Tibial artery (tissue), 4 donors: Measurements from ENCODE around the gene PPBP.

ENCODE experiments used
- DNase-seq, 2 donors: peaks; one replicate each; pipeline ENCODE4 v3.0.0-alpha.2; 2019
- H3K27ac ChIP-seq, 2 donors: fragments of 200-600 bp; sonication (generic) in 1 of 2; 1 replicate in 1 of 2; 2 replicates in 1 of 2; pipeline ENCODE4 v1.5.1; 2018 to 2019; ENCODE audit warnings: mild to moderate bottlenecking in 1 of 2
- H3K27me3 ChIP-seq, 2 donors: fragments of 200-600 bp; sonication (generic) in 1 of 2; one replicate each; pipeline versions ENCODE4 v1.5.1 to v1.6.0; 2016 to 2019
- H3K36me3 ChIP-seq, 3 donors: fragments of 200-600 bp; sonication (generic) in 2 of 3; one replicate each; pipeline ENCODE4 v1.5.1; 2016 to 2019; ENCODE audit warnings: mild to moderate bottlenecking in 2 of 3
- H3K4me1 ChIP-seq, 4 donors: fragments of 200-600 bp; sonication (generic) in 2 of 4; 1 replicate in 3 of 4; 2 replicates in 1 of 4; pipeline ENCODE4 v1.5.1; 2016 to 2019
- H3K4me3 ChIP-seq, 2 donors: fragments of 200-600 bp; sonication (generic) in 1 of 2; 1 replicate in 1 of 2; 2 replicates in 1 of 2; pipeline ENCODE4 v1.5.1; 2018 to 2019; ENCODE audit warnings: mild to moderate bottlenecking in 2 of 2
- H3K9me3 ChIP-seq, 3 donors: fragments of 200-600 bp; sonication (generic) in 1 of 3; one replicate each; pipeline ENCODE4 v1.5.1; 2016 to 2019
- intact Hi-C: fragments of 100-400 bp; cut with DNase I; formaldehyde crosslinking; loops from one replicate; pipeline ENCODE4 v1.15.0; 2023; ENCODE audit warnings: low total_unique reads
- TF ChIP-seq, protein P1 (sequence below), 2 experiments: fragments of 200-600 bp in 1 of 2; fragments of 450-650 bp in 1 of 2; IDR thresholded peaks; one replicate each; pipeline ENCODE4 v1.5.1; 2017 to 2019; ENCODE audit warnings: antibody characterized with exemption in 2 of 2, mild to moderate bottlenecking in 1 of 2, moderate library complexity in 1 of 2

PPBP gene

DNA sequence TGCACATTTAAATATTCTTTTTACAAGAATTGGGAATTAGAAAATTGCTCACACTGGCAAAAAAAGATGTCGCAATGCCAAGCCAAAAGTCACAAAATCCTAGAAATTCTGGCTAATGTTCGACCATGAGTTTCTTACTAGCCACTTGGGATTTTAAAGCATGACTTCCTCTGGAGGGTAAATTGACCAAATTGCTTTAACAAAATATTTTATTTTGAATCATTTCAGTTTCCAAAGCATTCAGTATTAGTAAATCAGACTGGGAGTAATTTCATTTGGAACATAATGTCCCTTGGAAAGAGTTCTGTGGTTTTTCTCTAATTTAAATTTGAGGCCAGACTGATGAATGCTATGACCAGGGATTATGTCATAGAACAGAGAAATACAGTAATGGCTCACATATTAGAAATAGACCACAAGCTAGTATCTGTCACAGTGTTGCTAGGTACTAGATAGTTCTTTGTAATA is 18.1 kb upstream of the PPBP start:
- Histone ChIP-seq H3K36me3 (no peaks in the 10 kb centered on the region), H3K4me3 (no peak overlapping the region), H3K27ac (no peak overlapping the region), H3K4me1 (no peaks in the 10 kb centered on the region), H3K27me3 (no peaks in the 10 kb centered on the region), H3K9me3 (no peaks in the 10 kb centered on the region)
- intact Hi-C loops: no loop called here
- no peak for DNase-seq
- TF ChIP-seq, protein P1, sequence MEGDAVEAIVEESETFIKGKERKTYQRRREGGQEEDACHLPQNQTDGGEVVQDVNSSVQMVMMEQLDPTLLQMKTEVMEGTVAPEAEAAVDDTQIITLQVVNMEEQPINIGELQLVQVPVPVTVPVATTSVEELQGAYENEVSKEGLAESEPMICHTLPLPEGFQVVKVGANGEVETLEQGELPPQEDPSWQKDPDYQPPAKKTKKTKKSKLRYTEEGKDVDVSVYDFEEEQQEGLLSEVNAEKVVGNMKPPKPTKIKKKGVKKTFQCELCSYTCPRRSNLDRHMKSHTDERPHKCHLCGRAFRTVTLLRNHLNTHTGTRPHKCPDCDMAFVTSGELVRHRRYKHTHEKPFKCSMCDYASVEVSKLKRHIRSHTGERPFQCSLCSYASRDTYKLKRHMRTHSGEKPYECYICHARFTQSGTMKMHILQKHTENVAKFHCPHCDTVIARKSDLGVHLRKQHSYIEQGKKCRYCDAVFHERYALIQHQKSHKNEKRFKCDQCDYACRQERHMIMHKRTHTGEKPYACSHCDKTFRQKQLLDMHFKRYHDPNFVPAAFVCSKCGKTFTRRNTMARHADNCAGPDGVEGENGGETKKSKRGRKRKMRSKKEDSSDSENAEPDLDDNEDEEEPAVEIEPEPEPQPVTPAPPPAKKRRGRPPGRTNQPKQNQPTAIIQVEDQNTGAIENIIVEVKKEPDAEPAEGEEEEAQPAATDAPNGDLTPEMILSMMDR (IDR thresholded peaks at IDR 0.05): no peak

DNA sequence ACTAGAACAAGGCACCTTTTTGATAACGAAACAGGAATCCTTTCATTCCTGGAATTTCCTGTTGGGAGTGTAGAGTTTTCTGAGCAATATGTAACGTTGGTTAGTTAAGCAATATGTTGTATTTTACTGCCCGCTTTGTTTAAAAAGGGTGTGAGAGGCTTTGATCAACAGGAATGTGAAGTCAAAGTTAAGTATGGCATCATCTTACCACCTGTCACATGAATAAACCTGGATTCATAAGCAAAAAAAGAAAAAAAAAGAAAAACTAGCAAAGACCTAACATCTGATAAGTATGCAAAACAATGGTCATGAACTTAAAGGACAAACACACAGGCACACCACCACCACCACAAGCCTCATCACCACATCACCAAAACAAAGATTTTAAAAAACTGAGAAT is 17.5 kb upstream of the PPBP start:
- no peak overlapping the region for H3K27ac ChIP-seq
- H3K9me3 ChIP-seq: no peaks in the 10 kb centered on the region
- no peaks in the 10 kb centered on the region for H3K4me1 ChIP-seq
- H3K4me3 ChIP-seq: no peak overlapping the region
- no peaks in the 10 kb centered on the region for H3K27me3 ChIP-seq
- no peak for DNase-seq
- TF ChIP-seq, protein P1 (IDR thresholded peaks at IDR 0.05): no peak
- intact Hi-C loops: no loop called here
- no peaks in the 10 kb centered on the region for H3K36me3 ChIP-seq

DNA sequence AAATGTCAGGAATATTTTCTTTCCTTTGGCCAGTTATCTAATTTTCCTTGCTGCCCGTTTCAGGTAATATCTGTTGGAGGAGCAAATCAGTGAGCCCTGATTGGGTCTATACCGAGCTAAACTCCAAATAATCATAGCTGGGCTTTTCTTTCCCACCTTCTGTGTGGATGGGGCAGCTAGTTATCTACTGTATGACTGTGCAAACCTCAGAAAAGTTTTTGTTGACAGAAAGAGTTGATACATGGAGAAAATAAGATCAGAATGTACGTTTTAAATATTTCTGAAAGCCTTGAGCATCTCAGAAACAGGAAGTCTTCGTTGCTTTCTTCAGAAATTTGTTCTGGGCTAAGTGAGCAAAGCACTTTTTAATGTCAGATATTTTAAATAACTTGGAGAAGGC is 16.7 kb upstream of the PPBP start:
- Histone ChIP-seq H3K9me3 (no peaks in the 10 kb centered on the region), H3K4me1 (no peaks in the 10 kb centered on the region), H3K27me3 (no peaks in the 10 kb centered on the region), H3K4me3 (no peak overlapping the region), H3K27ac (no peak overlapping the region), H3K36me3 (no peaks in the 10 kb centered on the region)
- intact Hi-C loops: no loop called here
- DNase-seq: no peak
- TF ChIP-seq, protein P1 (IDR thresholded peaks at IDR 0.05): no peak

DNA sequence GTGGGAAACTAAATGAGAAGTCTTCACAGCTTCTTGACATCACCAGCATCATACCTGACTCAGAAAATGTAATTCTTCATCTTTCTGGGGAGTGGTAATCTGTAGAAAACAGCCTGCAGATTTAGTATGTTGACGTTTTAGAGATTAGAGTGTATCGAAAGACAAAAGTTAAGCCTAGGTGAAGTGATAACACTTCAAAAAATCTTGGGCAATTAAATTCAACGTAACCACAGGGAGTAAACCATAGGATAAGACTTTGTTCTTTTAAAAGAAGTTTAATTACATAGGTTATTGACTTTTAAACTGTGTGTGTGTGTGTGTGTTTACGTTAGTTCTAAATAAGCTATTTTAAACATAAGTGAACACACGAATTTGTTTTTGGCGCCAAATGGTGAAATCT is 12.3 kb upstream of the PPBP start:
- H3K27ac ChIP-seq: no peak overlapping the region
- TF ChIP-seq, protein P1 (IDR thresholded peaks at IDR 0.05): no peak
- no peaks in the 10 kb centered on the region for H3K9me3 ChIP-seq
- DNase-seq: no peak
- no peaks in the 10 kb centered on the region for H3K36me3 ChIP-seq
- no peaks in the 10 kb centered on the region for H3K27me3 ChIP-seq
- peaks cover 0 to 9% (median 8%) of the 10 kb centered on the region in 4 donors for H3K4me1 ChIP-seq
- H3K4me3 ChIP-seq: no peak overlapping the region
- intact Hi-C loops: no loop called here

DNA sequence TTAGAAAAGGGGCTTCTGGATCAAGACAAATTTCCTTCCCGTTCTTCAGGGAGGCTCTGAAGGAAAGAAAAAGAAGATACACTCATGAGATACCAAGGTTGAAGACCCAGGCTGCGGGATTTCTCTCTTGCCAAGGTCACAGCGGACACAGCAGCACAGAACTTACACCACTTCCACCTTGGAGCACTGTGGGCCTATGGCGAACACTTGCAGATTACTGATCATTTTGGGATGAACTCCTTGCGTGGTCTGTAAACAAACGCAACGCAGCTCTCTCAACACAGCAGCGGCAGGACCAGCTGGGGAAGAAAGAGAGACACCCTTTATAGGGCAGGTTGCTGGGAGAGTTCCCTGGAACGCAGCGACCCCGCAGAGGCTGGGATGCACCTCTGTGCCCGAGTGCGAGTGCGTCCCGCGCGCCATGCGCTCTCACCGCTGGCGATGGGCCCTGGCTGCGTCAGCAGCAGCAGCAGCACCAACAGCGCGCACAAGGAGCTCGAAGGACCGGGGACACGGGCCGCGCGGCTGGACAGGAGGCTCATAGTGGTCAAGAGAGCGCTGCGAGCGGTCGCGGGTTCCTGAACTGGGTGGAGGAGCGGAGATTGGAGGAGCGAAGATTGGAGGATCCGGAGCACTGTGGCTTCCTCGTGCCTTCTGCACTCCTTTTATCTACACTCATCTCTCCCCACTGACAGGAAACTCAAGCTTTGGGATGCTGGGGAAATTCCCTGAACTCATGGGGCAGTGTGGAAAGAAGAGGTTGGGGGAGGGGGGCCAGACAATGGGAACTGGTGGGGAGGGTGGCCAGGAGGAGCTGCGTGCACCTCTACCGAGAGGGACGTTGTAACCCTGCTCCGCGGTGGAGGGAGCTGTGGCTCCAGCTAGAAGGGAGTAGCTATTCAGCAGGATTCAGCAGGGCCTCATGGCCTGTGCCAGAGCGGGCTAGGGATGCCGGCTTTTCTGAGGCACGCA is 10.3 kb upstream of the PPBP start, which contains the start of gene CXCL5:
CXCL5 (minus strand) TSS at position 638 of the 972 bp plus-strand sequence; CDS start at position 542, 96 bp downstream.
- Histone ChIP-seq H3K4me1 (peaks cover 0 to 9% (median 8%) of the 10 kb centered on the region in 4 donors), H3K9me3 (no peaks in the 10 kb centered on the region), H3K36me3 (no peaks in the 10 kb centered on the region), H3K27ac (no peak within 1 kb of the TSS), H3K27me3 (no peaks in the 10 kb centered on the region), H3K4me3 (peak within 1 kb of the TSS; percentile 23 to 40)
- TF ChIP-seq, protein P1 (IDR thresholded peaks at IDR 0.05): no peak
- no peak for DNase-seq
- intact Hi-C loops: no loop called here
